Ureter (tissue), 1 donor: Measurements from ENCODE around the gene OR52E5. TPM values are rescaled to one million over a fixed set of nuclear protein-coding genes. Genes with fewer than 3 reads are reported as not detected.

Source experiments
- DNase-seq: peaks from one replicate; pipeline ENCODE4 v3.0.0-alpha.2; 2020; ENCODE audit warnings: low spot score
- total RNA-seq: library from RNA; stranded (reverse); gene quantifications from one replicate; pipeline ENCODE4 v1.2.4, GENCODE V29; 2023
- donor health status: DM: yes; HTN: yes; CAD: no.

OR52E5 gene
- total RNA-seq, result not detected

DNA sequence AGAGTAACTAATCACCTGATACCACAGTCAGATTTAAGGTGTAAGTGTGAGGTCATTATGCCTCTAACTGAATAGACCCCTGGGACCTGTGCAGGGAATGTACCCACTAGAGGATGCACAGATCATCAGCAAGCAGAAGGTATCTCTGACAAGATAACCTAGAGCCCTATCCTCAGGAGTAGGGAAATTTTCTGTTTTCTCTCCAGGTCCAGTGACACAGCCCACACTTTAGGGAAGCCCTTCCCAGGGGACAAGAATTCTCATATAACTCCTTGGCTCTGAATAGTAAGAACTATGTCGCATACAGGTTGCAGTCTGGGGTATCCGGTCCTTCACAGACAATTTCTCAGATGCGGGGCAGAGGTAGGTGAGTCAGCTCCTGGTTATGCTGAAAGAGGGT lies at the start of gene OR52E5:
Gene OR52E5 (plus strand): TSS at position 301 of the 400 bp plus-strand sequence. CDS start 7,569 bp downstream, outside the sequence.
- DNase-seq, result no peak

DNA sequence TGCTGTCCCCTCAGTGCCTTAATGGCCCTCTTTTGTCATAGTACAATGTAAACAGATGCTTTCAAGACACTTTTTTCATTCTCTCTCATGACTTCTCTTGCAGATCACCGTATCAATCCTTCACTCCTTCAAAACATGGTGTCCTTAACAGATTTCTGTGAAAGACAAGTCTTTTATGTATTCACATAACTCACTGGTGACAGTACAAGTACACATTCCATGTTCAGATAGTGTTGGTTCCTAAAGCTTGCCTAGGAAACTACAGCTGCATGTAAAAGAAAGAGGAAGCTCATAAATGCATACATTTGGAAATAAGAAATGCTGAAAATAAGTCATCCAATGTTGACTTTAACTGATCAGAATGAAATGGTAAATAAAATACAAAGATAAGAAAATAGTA lies 46.3 kb upstream of the OR52E5 start:
- DNase-seq, result no peak

DNA sequence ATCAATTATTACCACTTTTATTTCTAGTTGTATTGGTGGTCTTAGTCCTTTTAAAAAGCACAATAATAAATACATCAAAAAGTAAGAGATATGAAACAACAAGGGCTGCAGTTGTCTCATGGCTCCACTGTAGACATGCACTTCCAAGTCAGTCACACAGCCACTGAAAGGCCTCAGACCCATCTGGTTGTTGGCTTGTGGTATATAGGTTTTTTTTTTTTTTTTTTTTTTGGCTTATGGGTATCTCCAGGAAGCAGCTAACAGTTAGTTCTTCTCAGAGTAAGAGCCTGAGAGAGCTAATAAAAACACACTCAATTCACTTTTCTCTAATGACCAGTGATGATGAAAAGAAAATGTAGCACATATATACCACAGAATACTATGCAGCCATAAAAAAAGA lies 45.3 kb upstream of the OR52E5 start:
- no peak for DNase-seq

DNA sequence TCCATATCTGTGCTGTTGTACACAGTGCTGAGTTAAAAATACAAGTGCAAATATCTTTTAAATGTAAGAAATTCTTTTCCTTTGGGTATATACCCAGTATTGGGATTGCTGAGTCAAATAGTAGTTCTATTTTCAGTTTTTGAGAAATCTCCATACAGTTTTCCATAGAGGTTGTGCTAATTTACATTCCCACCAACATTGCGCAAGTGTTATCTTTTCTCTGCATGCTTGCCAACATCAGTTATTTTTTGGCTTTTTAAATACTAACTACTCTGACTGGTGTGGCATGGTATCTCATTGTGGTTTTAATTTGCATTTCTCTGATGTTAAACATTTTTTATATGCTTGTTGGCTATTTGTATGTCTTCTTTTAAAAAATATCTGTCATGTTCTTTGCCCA lies 42.0 kb upstream of the OR52E5 start:
- no peak for DNase-seq

DNA sequence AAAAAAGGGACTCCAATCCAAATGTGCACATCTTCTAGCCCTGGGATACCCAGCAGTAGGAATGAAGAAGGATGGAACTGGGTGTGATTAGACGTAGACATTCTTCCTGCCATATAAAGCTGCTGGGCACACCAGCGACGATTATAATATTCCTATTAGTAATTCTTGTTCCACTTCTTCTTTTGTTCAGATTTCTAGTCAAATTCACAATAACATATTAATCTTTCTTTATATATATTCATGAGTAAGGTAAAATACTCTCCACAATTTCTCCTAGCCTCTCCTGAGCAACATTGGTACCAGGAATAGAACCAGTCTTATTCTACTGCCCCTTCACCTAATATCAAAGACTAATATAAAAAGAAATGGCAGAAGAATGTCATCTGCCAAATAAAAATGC lies 35.4 kb upstream of the OR52E5 start, which contains the start of gene OR52E8:
Gene OR52E8 (minus strand): TSS at position 101 of the 400 bp plus-strand sequence. CDS start 0 bp downstream, at position 101.
- no peak for DNase-seq

DNA sequence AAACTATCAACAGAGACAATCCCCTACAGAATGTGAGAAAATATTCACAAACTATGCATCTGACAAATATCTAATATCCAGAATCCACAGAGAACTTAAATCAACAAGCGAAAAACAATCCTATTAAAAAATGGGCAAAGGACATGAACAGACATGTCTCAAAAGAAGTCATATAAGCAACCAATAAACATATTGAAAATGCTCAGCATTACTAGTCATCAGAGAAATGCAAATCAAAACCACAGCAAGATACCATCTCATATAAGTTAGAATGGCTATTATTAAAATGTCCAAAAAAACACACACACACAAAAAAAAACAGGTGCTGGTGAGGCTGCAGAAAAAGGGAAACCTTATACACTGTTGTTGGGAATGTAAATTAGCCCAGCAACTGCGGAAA lies 27.2 kb upstream of the OR52E5 start:
- no peak for DNase-seq

DNA sequence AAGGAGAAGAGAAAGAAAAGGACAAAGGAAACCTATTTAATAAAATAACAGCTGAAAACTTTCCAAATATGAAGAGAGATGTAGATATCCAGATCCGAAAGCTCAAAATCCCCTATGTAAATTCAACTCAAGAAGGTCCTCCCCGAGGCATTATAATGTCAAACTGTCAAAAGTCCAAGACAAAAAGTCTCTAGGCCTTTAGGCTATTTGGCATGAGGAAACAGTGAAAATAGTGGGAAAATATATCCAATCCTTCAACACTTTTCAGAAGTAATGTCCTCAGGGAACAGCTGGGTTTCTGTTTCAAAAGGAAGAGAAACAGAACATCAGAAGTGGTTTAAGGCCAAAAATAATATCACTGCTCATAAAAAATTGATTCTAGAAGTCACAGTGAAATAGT lies 14.4 kb upstream of the OR52E5 start:
- no peak for DNase-seq

DNA sequence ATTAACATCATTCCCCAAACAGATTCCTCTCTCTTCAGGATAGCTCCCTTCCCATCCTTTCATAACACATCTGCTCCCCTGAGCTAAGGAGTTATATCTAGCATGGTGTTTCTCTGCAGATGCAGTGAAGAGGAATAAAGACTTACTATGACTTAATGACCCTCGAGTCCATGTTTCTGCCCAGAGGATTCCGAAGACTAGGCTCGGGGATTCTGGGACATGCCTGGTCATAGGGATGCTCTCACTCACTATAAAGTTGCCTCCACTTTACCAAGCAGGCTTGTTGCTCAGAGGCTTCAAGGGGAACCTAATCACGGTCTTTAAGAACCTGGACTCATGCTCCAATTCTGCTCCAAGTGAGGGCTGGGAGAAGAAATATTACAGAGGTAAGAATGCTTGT lies 12.7 kb upstream of the OR52E5 start, which contains the start of gene OR52E4:
Gene OR52E4 (plus strand): TSS at position 301 of the 400 bp plus-strand sequence. CDS start 3,664 bp downstream, outside the sequence.
- no peak for DNase-seq

DNA sequence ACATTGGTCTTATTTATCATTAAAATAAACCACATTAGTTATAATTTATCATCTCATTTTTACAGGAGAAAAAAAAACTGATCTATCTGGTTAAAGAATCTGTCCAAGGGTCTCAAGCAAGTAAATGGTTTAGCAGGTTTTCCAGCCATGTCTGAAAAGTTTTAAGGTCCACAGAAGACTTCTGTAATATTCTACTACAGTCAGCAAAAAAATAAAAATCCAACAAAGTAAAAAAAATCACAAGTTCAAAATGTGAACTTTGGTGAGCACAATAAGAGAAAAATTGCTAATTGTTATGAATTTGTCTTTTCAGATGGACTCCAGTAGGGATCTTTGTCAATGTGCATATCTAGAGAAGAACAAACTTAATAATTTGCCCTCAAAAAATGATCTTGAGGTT lies 11.3 kb upstream of the OR52E5 start:
- DNase-seq, result no peak

DNA sequence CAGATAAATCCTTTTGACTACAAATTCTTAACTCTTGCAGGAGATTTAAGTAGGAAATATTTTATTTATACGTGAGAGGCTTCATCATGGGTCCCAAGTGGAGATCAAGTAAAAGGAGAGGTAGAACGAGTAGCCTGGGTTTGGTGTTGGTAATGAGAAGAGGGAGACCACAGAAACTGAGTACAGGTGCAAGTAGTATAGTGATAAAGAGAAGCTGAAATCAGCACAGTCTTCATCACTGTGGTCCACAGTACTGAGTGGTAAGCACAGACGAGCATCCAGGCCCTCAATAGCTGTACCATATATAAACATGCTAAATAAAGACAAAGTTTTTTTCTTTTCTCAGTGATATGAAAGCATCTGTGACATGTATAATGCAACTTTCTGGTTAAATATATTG lies 5.8 kb upstream of the OR52E5 start:
- DNase-seq, result no peak

DNA sequence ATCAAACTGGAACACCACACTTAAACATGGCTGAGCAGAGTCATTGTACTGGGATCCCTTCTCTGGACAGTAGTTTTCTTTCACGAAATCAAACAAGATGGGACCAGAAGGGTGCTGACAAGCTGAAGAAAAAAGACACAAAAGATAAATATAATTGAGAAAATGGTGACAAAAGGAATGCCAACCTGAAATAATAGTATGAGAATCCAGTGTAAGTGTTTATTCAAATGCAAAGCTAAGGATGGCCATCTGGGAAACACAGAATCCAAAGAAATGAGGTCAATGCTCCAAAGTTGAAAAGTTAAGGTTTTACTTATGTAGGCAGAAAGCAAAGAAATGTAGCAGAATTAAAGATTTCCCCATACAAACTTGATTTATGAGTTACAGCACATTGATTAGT lies 5.3 kb upstream of the OR52E5 start:
- DNase-seq, result no peak

DNA sequence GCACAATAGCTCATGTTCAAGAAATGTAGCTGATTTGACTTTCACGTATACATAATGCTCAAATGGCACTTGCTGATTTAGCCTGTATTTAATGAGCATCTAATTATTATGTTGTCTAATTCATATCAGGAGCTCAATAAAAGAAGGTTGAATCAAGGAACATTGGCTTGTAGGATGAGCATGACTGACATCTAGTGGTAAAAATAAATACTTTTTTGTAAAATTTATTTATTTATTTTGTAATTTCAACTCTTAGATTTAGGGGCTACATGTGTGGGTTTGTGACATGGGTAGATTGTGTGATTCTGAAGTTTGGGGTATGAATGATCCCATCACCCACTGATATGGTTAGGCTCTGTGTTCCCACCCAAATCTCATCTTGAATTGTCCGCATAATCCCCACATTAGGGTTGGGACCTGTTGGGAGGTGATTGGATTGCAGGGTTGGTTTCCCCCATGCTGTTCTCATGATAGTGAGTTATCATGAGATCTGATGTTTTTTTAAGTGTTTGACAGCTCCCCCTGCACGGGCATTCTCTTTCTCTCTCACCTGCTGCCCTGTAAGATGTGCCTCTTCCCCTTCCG lies 1.7 kb upstream of the OR52E5 start:
- no peak for DNase-seq

DNA sequence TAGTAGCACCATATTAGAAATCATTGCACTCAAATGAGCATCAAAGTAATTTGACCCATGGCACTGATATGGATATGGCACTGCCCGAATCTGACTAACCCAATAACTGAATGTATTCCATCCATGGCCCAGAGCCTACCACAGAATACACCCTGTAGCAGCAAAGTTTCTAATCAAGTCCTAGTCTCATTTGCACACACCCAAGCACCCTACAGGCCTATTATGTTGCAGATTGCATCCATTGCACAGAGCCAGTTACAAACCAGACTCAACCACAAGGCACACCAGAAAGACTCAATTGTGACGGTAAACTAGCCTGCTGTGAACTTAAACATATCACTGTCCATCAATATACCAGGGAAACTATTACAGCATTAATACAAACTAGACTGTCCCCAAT lies 6.5 kb downstream of the OR52E5 start:
- no peak for DNase-seq

DNA sequence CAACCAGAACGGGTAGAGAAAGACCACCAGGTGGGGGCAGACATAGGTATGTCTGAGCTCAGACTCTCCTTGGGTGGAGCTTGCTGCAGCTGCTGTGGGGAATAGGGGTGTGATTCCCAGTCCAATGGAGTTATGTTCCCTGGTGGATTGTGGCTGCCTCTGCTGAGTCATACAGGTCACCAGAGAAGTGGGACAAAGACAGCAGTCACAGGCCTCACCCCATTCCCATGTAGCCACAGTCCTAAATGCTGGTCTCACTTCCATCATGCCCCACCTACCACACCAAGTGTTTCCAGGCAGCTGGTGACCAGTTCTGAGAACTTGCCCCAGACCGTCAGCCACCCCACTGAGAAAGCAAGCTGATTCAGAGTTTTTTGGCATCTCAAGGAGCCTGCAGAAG lies 17.5 kb downstream of the OR52E5 start:
- no peak for DNase-seq

DNA sequence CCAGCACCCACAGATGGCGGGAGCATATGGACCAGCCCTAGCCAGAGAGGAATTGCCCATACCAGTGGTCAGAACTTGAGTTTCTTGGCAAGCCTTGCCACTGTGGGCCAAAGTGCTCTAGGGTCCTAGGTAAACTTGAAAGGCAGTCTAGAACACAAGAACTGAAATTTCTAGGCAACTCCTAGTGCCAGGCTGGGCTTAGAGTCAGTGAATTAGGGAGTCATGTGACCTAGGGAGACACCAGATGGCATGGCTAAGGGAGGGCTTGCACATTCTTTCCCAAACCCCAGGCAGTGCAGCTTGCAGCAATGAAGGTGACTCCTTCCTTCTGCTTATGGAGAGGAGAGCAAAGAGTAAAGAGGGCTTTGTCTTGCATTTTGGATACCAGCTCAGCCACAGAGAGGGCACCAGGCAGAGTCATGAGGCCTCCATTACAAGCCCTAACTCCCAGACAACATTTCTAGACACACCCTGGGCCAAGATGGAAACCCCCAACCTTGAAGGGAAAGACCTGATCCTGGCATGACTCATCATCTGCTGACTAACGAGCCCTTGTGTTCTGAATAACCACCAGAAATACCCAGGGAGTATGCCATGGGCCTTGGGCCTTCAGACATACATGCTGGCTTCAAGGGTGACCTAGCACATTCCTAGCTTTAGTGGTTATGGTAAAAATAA lies 29.9 kb downstream of the OR52E5 start:
- DNase-seq, result no peak

DNA sequence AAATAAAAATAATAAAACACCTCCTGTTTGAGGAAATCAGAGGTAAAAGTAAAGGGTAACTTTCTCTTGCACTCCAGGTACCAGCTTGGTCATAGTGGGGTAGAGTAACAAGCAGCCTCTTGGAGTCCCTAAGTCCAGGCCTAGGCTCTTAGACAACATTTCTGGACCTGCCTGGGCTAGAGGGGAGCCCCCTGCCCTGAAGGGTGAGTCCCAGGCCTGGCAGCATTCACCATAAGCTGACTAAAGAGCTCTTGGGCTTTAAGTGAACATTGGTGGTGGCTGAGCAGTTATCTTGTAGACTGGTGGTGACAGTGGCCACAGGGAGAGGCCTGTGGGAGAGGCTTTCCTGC lies 30.4 kb downstream of the OR52E5 start:
- DNase-seq, result no peak

DNA sequence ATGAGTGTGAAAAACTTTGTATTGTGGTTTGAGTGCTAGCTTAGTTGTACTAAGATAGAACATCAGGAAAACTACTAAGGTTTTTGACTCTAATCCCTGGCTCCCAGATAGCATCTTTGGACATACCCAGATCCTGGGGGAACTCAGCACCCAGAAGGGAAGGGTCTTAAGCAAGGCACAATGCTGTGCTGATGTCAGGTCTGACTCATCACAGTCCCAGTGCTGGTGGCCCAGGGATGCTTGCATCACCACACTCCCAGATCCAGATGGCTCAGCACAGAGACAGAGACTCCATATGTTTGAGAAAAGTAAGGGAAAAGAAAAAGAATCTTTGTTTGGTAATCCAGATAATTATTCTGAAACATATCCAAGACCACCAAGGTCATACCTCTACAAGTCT lies 30.8 kb downstream of the OR52E5 start:
- no peak for DNase-seq

DNA sequence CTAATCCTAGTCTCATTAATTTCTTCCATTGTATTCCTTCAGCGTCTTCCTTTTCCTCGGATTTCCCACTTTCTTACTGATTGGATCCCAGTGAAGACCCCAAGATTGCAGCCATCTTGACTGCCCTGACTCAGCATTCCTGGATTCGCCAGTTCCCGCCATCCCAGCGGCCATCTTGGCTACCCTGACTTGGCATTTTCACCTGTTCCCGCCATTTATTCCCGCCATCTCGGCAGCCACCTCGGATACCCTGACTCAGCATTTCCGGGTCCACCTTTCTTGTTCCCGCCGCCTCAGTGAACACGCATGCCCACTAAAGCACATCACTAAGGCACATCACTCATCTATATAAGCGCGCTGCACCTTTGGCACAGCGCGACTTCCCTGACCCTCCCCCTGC lies 35.3 kb downstream of the OR52E5 start:
- no peak for DNase-seq

DNA sequence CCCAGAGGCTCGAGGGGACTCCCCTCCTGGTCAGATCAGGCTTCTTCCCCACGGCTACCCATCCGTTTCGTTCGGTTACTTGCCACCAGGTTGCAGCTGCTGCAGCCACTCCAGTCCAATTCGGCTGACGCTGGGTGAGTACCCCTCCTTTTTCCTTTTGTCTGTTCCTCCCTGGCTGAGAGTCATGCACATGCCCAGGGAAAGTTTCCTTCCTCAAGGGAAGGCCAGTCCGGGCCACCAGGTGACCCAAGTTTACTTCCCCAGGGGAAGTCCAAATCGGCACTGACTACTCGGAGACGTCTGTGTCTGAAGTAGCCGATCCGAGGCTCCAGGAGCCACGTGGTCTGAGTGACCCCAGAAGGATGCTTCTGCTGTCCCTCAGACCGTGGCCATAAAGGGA lies 35.8 kb downstream of the OR52E5 start:
- DNase-seq, result no peak

DNA sequence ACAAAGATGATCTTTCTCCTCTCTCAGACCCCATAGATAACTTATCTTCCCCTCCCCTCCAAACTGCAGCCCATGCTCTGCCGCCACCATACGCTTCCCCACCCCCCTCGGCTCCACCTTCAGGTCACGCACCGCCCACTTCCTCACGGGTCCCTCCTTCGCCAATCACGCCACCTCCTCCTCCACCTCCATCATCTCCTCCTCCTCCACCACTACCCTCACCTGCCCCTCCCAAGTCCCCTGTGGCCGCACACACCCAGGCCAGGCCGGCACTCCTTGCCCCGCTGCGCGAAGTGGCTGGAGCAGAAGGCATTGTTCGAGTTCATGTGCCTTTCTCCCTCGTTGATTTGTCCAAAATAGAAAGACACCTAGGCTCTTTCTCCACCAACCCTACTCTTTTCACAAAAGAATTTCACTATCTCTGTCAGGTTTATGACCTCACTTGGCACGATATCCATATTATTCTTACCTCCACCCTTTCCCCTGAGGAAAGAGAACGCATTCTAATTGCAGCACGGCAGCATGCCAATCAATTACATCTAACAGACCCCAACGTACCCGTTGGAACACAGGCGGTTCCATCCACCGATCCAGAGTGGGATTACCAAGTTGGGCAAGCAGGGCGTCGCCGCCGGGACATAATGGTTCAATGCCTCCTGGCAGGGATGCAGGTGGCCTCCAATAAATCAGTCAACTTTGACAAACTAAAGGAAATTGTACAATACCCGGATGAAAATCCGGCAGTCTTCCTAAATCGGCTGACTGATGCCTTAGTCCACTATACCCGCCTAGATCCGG lies 36.8 kb downstream of the OR52E5 start:
- DNase-seq, result no peak

DNA sequence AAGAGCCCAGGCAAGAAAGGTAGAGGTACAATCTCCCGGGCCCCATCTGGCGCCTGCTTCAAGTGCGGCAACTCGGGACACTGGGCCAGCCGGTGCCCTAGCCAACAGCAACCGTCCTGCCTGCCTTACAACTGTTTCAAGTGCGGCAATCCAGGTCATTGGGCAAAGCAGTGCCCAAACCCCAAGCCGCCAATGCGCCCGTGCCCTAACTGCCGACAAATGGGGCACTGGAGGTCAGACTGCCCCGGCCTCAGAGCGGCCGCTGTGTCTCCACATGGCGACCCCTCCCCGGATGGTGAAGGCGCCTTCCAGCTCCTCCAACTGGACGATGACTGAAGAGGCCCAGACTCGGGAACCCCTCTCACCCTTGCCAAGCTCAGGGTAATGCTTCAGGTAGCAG lies 37.6 kb downstream of the OR52E5 start:
- DNase-seq, result no peak

DNA sequence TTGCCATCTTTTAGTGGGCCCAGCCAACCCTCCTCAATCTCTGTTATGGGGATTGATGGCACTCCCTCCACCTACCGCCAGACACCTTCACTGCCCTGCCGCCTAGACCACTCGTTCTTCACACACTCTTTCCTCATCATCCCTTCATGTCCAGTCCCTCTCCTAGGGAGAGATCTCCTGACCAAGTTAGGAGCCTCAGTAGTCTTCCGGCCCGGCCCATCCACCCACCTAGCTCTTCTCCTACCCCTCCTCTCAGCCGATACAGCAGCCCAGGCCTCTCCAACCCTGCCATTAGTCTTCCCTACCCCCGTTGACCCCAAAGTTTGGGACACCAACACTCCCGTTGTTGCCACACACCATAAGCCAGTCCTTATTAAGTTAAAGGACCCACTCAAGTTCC lies 38.1 kb downstream of the OR52E5 start:
- DNase-seq, result no peak

DNA sequence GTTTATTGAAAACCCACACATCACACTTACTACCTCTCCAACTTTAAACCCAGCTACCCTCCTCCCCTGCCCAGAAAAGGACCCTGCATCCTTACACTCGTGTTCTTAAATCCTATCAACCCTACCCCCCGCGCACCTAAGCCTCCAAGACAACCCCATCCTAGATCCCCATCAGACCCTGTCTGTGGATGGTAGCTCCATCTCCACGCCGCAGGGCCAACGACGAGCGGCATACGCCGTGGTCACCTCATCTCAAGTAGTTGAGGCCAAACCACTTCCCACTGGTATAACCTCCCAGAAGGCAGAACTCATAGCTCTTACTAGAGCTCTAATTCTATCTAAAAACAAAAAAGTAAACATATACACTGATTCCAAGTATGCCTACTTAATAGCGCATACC lies 39.7 kb downstream of the OR52E5 start:
- no peak for DNase-seq
